GM18861 (cell line): ENCODE results near the gene LGALS9.
"Not testable (repeated sequence)": the region's sequence is repeated elsewhere in the genome, so short reads cannot be mapped to it uniquely, and the experiment has no call there.

ENCODE experiments used
- ATAC-seq: cut with Tn5 transposase; IDR thresholded peaks from one replicate; pipeline ENCODE4 v1.9.1; 2021; ENCODE audit not compliant: unreplicated experiment

LGALS9 gene

GRCh38 chr17:27651411-27652345, 20.7 kb downstream of the LGALS9 start:
- no peak for ATAC-seq

DNA sequence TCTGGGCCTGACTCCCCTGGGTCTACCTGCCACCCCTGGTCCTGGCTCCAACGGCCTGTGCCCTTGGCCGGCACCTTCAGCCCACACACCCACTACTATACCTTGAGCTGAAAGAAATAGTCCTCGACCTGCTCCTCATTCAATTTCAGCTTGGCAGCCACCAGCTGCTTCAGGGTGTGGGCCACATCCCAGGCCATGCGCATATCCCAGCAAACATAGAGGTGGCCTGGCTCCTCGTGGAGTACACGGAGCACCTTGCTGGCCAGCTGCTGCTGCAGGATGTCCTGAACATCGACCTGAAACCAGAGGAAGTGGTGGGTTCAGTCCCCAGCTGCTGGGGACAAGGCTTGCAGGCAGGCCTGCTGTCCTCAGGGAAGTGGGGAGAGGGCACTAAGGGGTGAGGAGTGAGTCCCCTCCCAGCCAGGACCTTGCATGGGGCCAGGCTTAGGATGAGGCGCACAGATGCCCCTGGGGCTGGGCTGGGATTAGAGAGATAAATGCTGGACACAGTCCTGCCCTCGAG, 22.5 kb downstream of the LGALS9 start:
- not testable (repeated sequence) for ATAC-seq

DNA sequence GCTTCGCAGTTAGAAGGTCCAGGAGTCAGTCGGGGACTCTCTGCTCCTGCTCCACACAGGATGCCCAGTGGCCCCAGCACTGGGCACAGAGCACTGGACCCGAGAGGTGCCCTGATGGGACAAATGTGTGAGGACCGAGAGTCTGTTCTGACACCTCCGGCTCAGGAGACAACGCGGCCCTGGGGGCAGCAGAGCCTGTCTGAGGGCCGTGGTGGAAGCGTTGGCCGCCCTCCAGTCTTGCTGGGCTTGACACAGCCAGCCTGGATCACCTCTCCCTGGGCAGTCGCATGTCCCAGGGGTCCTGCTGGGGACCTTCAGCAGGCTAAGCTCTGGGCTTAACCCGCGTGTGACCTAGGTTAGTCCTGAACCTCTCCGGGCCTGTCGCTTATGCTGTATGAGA, 23.1 kb downstream of the LGALS9 start:
- ATAC-seq = no peak

GRCh38 chr17:27654654-27655524, 23.9 kb downstream of the LGALS9 start:
- no peak for ATAC-seq

- ATAC-seq = not testable (repeated sequence)
These were observed 24.6 kb downstream of the LGALS9 start for GRCh38 chr17:27655525-27656111.

DNA sequence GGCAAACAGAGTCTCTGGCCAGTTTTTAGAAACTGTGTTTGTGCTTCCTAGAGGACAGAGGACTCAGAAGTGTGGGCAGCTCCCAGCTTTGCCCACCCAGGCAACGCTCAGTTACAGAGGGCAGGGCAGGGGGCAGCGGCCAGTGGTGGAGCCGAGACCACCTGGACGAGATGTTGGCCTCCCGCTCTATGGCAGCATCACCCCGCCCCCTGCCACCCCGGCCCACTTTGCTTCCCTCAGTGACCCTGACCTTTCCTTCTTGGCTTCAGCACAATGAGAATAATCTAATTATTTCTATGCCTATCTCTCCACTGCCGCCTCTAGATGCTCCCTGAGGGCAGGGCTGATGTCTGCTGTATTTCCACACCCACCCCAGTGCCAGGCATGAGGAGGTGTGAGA, 25.6 kb downstream of the LGALS9 start:
- ATAC-seq = not testable (repeated sequence)

DNA sequence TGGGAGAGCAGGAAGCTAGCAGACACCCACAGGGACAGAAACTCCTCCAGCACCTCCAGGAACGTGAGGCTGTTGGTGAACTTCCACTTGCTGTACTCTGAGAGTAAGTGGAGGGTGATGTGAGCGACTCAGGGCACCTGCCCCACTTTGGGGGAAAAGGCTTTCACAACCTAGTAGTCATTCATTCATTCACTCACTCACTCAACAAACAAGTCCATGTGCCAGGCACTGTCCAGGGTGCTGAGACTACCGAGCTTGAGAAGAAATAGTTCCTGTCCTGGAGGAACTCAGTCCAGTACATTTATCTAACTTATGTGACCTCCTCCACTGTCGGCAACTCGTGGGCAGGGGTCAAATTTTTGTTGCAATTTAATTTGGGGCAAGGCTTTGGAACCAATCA, 26.6 kb downstream of the LGALS9 start:
- ATAC-seq = no peak

- ATAC-seq = no peak
These were observed 28.7 kb downstream of the LGALS9 start for GRCh38 chr17:27659683-27660082.

DNA sequence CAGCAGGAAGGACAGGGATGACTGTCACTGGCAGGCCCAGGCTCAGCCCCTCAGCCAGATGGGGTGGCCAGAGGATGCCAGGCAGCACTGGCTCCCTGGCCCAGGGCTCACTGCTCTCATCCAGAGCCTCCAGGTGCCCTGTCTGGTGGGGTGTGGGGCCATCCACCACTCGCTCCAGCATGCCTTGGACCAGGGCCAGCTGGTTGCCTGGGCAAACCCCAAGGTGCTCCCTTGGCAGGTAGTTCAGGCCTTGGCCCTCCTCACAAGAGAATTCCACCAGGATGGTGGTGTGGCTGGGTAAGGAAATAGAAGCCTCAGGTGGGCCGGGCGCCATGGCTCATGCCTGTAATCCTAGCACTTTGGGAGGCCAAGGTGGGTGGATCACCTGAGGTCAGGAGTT, 29.4 kb downstream of the LGALS9 start:
- ATAC-seq = no peak

DNA sequence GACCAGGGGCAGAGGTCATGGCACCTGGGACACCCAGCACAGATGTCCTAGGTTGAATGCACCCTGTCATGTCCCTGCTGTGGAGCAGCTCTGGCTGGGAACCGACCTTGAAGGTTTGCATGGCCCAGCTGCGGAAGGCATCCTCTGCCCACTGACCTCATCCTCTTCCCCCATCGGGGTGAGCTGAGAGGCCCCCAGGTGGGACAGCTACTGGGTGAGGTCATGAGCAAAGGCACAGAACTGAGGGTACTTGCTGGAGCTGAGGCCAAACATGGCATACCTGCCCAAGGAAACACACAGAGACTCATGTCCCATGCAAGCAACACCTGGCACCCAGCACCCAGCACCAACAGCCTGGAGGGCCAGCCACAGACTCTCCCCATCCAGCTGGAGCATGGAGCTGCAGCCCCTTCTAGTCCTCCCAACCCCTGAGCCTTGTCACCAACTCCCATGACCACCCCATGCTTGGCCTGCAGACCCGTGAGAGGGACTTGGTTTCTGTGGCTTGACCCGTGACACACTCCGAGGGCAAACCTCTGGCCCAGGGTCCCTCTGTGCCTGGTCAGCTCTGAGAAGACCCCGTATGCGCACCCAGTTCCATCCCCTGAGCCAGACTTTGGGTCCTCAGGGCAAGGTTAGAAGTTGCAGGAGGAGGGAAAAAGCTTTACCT, 33.1 kb downstream of the LGALS9 start:
- ATAC-seq = no peak

GRCh38 chr17:27664606-27664965, 33.6 kb downstream of the LGALS9 start:
- ATAC-seq = no peak

GRCh38 chr17:27665549-27665948, 34.6 kb downstream of the LGALS9 start:
- no peak for ATAC-seq

DNA sequence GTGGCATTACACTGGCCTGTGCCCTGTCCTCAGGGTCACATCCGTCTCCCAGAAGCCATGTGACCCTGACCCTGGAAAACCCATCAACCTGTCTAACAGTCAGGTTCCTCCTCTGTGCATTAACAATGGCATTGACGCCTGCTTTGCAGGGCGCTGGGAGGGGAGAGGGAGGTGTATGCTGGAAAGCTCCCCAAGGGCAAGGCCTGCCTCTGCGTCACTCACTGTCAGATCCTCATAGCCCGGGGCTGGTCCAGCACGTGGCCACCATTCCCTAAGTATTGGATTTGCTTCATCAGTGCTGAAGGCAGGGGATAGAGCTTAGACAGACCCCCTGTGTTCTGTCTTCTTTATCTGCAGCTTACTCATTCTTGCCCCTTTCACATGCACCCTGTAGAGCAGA, 35.3 kb downstream of the LGALS9 start:
- not testable (repeated sequence) for ATAC-seq

GRCh38 chr17:27666831-27667560, 36.0 kb downstream of the LGALS9 start:
- no peak for ATAC-seq

DNA sequence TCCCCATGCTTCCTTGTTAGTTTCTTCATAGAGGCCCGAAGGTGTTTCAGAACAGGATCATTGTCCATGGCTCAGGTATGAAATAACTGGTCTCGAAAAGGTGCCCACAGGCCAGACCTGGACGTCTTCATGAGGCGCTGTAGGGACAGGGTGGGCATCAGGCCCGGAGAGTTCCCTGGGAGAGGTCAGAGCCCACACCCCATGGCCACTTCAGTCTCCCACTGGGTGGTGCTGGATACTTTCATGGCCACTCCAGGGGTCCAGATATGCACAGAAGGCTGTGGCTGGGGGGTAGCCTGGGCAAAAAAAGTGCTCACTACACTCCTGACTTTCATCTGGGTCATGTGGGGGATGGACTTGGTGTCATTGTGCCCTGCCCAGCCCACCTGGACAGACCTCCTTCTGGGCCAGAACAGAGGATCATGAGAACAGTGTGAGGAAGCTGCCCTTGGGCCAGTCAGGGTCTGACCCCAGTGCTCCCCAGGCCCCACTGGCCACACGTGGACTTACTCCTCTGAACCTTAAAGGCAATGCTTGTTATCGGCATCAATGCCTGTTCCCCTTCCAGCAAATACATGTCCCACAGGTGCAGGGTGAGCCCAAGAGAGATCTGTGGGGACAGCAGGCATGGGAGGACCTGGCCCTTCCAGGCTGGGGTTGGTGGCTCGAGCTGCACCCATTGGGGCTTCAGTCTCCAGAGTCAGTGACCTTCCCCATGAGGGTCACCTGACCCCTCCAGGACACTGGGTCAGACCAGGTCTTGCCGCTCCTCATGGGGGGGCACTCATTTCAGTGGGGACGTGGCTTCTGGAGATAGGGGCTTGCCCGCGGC, 36.9 kb downstream of the LGALS9 start:
- no peak for ATAC-seq

DNA sequence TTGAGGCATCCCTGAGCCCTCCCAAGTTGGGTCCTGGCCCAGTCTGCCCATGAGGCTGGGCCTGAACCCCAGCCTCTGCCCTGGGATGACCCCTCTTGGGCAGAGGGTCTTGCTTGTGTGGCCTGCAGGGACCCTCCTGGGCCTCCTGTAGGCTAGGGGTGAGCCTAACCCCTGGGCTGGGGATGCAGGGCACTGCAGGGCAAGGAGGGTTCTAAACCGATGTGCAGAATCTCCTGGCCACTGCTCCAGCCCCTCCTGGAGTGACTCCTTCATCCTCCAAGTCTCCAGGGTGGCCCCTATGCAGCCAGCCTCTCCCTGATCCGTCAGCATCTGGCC, 37.5 kb downstream of the LGALS9 start:
- ATAC-seq = no peak

DNA sequence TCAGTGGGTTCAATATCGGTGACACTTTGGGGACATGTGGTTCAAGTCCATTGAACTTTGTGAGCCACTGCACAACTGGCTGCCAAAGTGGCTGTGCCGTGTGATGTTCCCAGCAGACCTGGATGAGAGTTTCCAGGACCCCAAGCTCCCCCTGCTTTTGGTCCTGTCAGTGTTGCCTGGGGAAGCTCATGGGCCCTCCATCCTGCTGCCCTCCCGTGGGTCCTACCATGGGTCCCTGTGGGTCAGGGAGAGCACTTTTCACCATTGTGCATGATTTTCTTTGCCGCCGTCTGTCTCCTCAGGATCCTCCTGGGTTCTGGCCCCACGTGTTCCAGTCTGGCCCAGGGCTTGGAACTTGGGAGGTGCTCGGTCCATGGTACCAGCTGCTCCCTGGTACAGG, 38.1 kb downstream of the LGALS9 start:
- no peak for ATAC-seq

DNA sequence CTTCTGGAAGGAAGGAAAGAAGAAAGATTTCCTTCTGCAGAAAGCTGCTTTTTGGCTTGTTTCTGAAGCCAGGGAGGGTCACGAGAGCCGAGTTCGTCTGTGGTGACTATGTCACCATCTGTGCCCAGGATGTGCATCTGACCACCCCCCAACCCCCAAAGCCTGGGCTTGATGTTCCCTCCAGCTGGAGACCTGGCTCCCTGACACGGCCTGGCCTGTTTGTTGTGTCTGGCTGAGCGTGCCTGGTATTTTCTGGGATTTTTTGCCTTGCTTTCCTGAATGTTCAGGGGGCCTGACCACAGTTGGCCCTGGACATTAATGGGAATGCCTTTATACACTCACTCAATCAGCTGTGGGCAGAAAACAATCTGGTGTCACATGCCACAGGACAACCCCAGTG, 38.9 kb downstream of the LGALS9 start:
- no peak for ATAC-seq
